K562 (cell line): Measurements from ENCODE around the gene LAG3. TPM values are rescaled to one million over a fixed set of nuclear protein-coding genes. Genes with fewer than 3 reads are reported as not detected.

ENCODE experiments used
- E2F3 ChIP-seq: fragments of 250-450 bp; sonication (Bioruptor Pico); IDR thresholded peaks from 2 replicates; pipeline ENCODE4 v1.4.0; 2020; ENCODE audit warnings: mild to moderate bottlenecking
- E2F4 ChIP-seq: sonication (generic); formaldehyde crosslinking; IDR thresholded peaks from 2 replicates; pipeline ENCODE4 v1.8.0; 2022; ENCODE audit warnings: mild to moderate bottlenecking, low read depth, missing genetic modification reagents
- FOSL1 ChIP-seq: fragments of 200-800 bp; sonication (Bioruptor generic); conservative IDR thresholded peaks from 2 replicates; pipeline ENCODE4 v1.6.1; 2016; ENCODE audit warnings: missing genetic modification characterization, missing compliant biosample characterization
- FOXA1 ChIP-seq: fragments of 450-650 bp; IDR thresholded peaks from 2 replicates; pipeline ENCODE4 v1.6.1; 2016; ENCODE audit warnings: mild to moderate bottlenecking, borderline replicate concordance
- FOXJ3 ChIP-seq: sonication (generic); formaldehyde crosslinking; IDR thresholded peaks from 2 replicates; pipeline ENCODE4 v1.4.0; 2020; ENCODE audit warnings: mild to moderate bottlenecking, missing genetic modification reagents
- MTA2 ChIP-seq: fragments of 450-650 bp; IDR thresholded peaks from 2 replicates; pipeline ENCODE4 v1.6.1; 2016; ENCODE audit warnings: low read depth
- NFE2 ChIP-seq: IDR thresholded peaks from 2 replicates; pipeline ENCODE4 v1.6.1; 2014; ENCODE audit warnings: antibody characterized with exemption, low read depth
- PHB ChIP-seq: fragments of 250-450 bp; sonication (Bioruptor Pico); IDR thresholded peaks from 2 replicates; pipeline ENCODE4 v1.5.0; 2021
- POLR2G ChIP-seq: fragments of 200-400 bp; formaldehyde crosslinking; IDR thresholded peaks from 2 replicates; pipeline ENCODE4 v1.6.1; 2017; ENCODE audit warnings: low read depth, mild to moderate bottlenecking, antibody characterized with exemption, low read length, moderate library complexity
- PTBP1 ChIP-seq: fragments of 200-400 bp; formaldehyde crosslinking; IDR thresholded peaks from 2 replicates; pipeline ENCODE4 v1.6.1; 2017; ENCODE audit warnings: low read depth, low read length
- SAFB2 ChIP-seq: fragments of 200-400 bp; formaldehyde crosslinking; IDR thresholded peaks from 2 replicates; pipeline ENCODE4 v1.6.1; 2018; ENCODE audit warnings: borderline replicate concordance, low read length, low read depth, moderate library complexity; ENCODE audit not compliant: severe bottlenecking
- SRSF7 ChIP-seq: fragments of 200-400 bp; formaldehyde crosslinking; optimal IDR thresholded peaks from 2 replicates; pipeline ENCODE3; 2017; ENCODE audit warnings: mild to moderate bottlenecking, low read depth, low read length
- ZBTB1 ChIP-seq: sonication (generic); formaldehyde crosslinking; IDR thresholded peaks from 2 replicates; pipeline ENCODE4 v1.8.1; 2023; ENCODE audit warnings: missing genetic modification reagents, low read depth, mild to moderate bottlenecking, borderline replicate concordance
- ZNF121 ChIP-seq: sonication (generic); formaldehyde crosslinking; conservative IDR thresholded peaks from 2 replicates; pipeline ENCODE4 v1.8.0; 2022; ENCODE audit warnings: missing genetic modification reagents
- polyA plus RNA-seq, 8 experiments: library from polyadenylated mRNA; depleted of rRNA in 4 of 8; stranded (reverse) in 5 of 8; unstranded in 3 of 8; fragments of >200 nt; fragmentation: Nextera tagmentation in 2 of 8; fragmentation: Illumina TruSeq in 1 of 8; extraction: Ambion mirVana in 2 of 8; extraction: Trizol in 1 of 8; gene quantifications; 2 replicates each; pipeline versions ENCODE4 v1.2.1 to v1.2.3, GENCODE V29; 2011 to 2014; ENCODE audit warnings: inconsistent platforms in 1 of 8, missing spikeins in 1 of 8
- total RNA-seq, 7 experiments: library from RNA; depleted of rRNA in 6 of 7; stranded (reverse); fragments of >200 nt in 6 of 7; fragmentation: Illumina TruSeq in 2 of 7; extraction: Trizol in 2 of 7; gene quantifications; 2 replicates each; pipeline versions ENCODE4 v1.2.1 to v1.2.3, GENCODE V29; 2011 to 2021; ENCODE audit warnings: low replicate concordance in 1 of 7
- TF ChIP-seq, protein P1 (sequence below): fragments of 250-450 bp; sonication (Bioruptor Pico); IDR thresholded peaks from 2 replicates; pipeline ENCODE4 v1.8.0; 2021; ENCODE audit warnings: borderline replicate concordance, mild to moderate bottlenecking, moderate library complexity; ENCODE audit not compliant: poor library complexity, severe bottlenecking
- TF ChIP-seq, protein P2 (sequence below): fragments of 450-650 bp; IDR thresholded peaks from 2 replicates; pipeline ENCODE4 v1.6.1; 2016; ENCODE audit warnings: borderline replicate concordance
- TF ChIP-seq, protein P3 (sequence below): fragments of 450-650 bp; IDR thresholded peaks from 2 replicates; pipeline ENCODE4 v1.6.1; 2018; ENCODE audit not compliant: partially characterized antibody

The LAG3 gene
- total and polyA plus RNA-seq, 9 of the 15 experiments (the other 6 are each of a cell fraction or from before 2014, with no cell fraction given) = 0.07 to 0.66 (median 0.09) TPM; not detected in 1

DNA sequence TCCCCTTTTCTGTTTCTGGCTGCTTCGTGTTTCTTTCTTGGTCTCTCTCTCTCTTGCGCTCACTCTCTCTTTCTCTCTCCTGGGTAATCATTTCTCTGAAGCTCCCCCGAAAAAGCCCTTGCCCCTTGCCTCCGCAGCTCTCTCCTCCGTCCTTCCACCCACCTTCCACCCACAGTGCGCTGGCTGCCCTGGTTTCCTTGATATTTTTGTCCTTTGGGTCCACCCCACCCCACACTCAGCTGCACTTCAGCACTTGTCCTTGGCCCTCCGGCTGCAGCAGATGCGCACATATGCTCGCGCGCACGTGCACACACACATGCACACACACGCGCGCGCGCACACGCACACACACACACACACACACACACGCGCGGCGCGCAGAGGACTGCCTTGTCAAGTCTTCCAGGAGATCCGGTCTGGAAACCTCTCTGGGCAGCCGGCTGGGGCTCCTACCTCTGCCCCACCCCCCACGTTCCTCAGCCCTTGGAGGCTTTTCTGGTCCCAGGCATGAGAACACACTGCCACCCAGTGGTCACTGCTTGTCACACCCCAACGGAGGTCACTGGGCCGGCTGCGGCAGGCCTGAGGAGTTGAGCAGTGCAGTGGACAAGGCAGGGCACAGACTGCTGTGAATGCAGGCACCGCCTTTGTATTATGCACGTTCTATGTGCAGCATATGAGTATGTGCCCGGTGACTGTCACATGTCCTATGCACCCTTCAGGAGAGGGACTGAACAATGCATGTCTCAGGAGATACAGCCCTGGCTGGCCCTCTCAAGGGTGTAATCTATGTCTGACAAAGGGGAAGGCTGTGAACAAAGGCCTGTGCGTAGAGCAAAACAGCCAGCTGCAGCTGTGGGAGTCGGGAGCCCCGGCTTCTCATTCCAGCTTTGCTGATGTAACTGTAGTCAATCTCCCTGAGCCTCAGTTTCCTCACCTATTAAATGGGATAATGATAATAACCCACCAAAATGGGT lies 6.5 kb downstream of the LAG3 start (continued):
- TF ChIP-seq, protein P1, sequence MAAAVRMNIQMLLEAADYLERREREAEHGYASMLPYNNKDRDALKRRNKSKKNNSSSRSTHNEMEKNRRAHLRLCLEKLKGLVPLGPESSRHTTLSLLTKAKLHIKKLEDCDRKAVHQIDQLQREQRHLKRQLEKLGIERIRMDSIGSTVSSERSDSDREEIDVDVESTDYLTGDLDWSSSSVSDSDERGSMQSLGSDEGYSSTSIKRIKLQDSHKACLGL (CRISPR knock-in tag) = no peak
- TF ChIP-seq E2F3 (CRISPR knock-in tag) (no peak), MTA2 (0 out of 2 replicates have a peak, but pooled peaks have one; percentile 43), POLR2G (peak; percentile 64), E2F4 (CRISPR knock-in tag) (no peak), SRSF7 (no peak), ZBTB1 (CRISPR knock-in tag) (no peak), FOXA1 (no peak), NFE2 (no peak), ZNF121 (no peak), PTBP1 (no peak), FOXJ3 (no peak), SAFB2 (no peak), FOSL1 (tag) (no peak), PHB (CRISPR knock-in tag) (no peak)
- TF ChIP-seq, protein P2, sequence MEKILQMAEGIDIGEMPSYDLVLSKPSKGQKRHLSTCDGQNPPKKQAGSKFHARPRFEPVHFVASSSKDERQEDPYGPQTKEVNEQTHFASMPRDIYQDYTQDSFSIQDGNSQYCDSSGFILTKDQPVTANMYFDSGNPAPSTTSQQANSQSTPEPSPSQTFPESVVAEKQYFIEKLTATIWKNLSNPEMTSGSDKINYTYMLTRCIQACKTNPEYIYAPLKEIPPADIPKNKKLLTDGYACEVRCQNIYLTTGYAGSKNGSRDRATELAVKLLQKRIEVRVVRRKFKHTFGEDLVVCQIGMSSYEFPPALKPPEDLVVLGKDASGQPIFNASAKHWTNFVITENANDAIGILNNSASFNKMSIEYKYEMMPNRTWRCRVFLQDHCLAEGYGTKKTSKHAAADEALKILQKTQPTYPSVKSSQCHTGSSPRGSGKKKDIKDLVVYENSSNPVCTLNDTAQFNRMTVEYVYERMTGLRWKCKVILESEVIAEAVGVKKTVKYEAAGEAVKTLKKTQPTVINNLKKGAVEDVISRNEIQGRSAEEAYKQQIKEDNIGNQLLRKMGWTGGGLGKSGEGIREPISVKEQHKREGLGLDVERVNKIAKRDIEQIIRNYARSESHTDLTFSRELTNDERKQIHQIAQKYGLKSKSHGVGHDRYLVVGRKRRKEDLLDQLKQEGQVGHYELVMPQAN = peak; percentile 92
- TF ChIP-seq, protein P3, sequence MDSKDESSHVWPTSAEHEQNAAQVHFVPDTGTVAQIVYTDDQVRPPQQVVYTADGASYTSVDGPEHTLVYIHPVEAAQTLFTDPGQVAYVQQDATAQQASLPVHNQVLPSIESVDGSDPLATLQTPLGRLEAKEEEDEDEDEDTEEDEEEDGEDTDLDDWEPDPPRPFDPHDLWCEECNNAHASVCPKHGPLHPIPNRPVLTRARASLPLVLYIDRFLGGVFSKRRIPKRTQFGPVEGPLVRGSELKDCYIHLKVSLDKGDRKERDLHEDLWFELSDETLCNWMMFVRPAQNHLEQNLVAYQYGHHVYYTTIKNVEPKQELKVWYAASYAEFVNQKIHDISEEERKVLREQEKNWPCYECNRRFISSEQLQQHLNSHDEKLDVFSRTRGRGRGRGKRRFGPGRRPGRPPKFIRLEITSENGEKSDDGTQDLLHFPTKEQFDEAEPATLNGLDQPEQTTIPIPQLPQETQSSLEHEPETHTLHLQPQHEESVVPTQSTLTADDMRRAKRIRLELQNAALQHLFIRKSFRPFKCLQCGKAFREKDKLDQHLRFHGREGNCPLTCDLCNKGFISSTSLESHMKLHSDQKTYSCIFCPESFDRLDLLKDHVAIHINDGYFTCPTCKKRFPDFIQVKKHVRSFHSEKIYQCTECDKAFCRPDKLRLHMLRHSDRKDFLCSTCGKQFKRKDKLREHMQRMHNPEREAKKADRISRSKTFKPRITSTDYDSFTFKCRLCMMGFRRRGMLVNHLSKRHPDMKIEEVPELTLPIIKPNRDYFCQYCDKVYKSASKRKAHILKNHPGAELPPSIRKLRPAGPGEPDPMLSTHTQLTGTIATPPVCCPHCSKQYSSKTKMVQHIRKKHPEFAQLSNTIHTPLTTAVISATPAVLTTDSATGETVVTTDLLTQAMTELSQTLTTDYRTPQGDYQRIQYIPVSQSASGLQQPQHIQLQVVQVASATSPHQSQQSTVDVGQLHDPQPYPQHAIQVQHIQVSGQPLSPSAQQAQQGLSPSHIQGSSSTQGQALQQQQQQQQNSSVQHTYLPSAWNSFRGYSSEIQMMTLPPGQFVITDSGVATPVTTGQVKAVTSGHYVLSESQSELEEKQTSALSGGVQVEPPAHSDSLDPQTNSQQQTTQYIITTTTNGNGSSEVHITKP = no peak
